Mesenchymal stem cell (in vitro differentiated cells and primary cell): ENCODE data around the gene CABCOCO1.

Experiments
- DNase-seq: peaks from one replicate; pipeline ENCODE4 v3.0.0-alpha.2; 2013
- H2AFZ ChIP-seq: one replicate; pipeline ENCODE4 v1.6.1; 2013; ENCODE audit warnings: low read depth, mild to moderate bottlenecking, control low read depth, inconsistent platforms, low read length, moderate library complexity
- H2AK5ac ChIP-seq: 2 replicates; pipeline ENCODE4 v1.6.1; 2013; ENCODE audit warnings: low read length, moderate library complexity, mild to moderate bottlenecking, inconsistent platforms; ENCODE audit not compliant: severe bottlenecking
- H2BK120ac ChIP-seq: one replicate; pipeline ENCODE4 v1.6.1; 2013; ENCODE audit warnings: low read depth, mild to moderate bottlenecking, inconsistent platforms, low read length, moderate library complexity
- H2BK12ac ChIP-seq, 2 experiments: one replicate each; pipeline ENCODE4 v1.6.1; 2013; ENCODE audit warnings: inconsistent platforms in 2 of 2, low read length in 2 of 2, mild to moderate bottlenecking in 2 of 2, moderate library complexity in 2 of 2, control low read depth in 1 of 2
- H2BK15ac ChIP-seq: one replicate; pipeline ENCODE4 v1.6.1; 2013; ENCODE audit warnings: mild to moderate bottlenecking, low read depth, inconsistent platforms; ENCODE audit not compliant: poor library complexity, severe bottlenecking
- H2BK5ac ChIP-seq: 2 replicates; pipeline ENCODE4 v1.6.1; 2013; ENCODE audit warnings: low read depth, mild to moderate bottlenecking, low read length, control low read depth, inconsistent platforms; ENCODE audit not compliant: poor library complexity, severe bottlenecking
- H3K14ac ChIP-seq, 2 experiments: one replicate each; pipeline ENCODE4 v1.6.1; 2013; ENCODE audit warnings: inconsistent platforms in 2 of 2, low read length in 2 of 2, control low read depth in 1 of 2, mild to moderate bottlenecking in 1 of 2, moderate library complexity in 1 of 2
- H3K18ac ChIP-seq, 2 experiments: one replicate each; pipeline ENCODE4 v1.6.1; 2013; ENCODE audit warnings: inconsistent platforms in 2 of 2, low read length in 2 of 2, control low read depth in 1 of 2, low read depth in 1 of 2, mild to moderate bottlenecking in 1 of 2
- H3K23ac ChIP-seq, 2 experiments: one replicate each; pipeline ENCODE4 v1.6.1; 2013; ENCODE audit warnings: inconsistent platforms in 2 of 2, low read length in 2 of 2, mild to moderate bottlenecking in 2 of 2, moderate library complexity in 2 of 2, control low read depth in 1 of 2
- H3K27ac ChIP-seq: 2 replicates; pipeline ENCODE4 v1.5.1; 2013; ENCODE audit warnings: mild to moderate bottlenecking, moderate library complexity, low read length, control low read depth, inconsistent platforms; ENCODE audit not compliant: poor library complexity, severe bottlenecking
- H3K27me3 ChIP-seq, 2 experiments: 2 replicates each; pipeline versions ENCODE4 v1.6.1 to v1.7.0; 2013; ENCODE audit warnings: low read length in 2 of 2, mild to moderate bottlenecking in 2 of 2, moderate library complexity in 2 of 2, control low read depth in 1 of 2, inconsistent platforms in 1 of 2; ENCODE audit not compliant: control insufficient read depth in 1 of 2, insufficient read depth in 1 of 2
- H3K36me3 ChIP-seq, 2 experiments: 2 replicates each; pipeline versions ENCODE4 v1.6.1 to v1.7.0; 2013; ENCODE audit warnings: low read length in 2 of 2, control low read depth in 1 of 2, inconsistent platforms in 1 of 2, low read depth in 1 of 2, mild to moderate bottlenecking in 1 of 2; ENCODE audit not compliant: insufficient read depth in 2 of 2, control insufficient read depth in 1 of 2
- H3K4ac ChIP-seq, 2 experiments: one replicate each; pipeline ENCODE4 v1.6.1; 2013; ENCODE audit warnings: inconsistent platforms in 2 of 2, low read length in 2 of 2, mild to moderate bottlenecking in 2 of 2, moderate library complexity in 2 of 2, control low read depth in 1 of 2, low read depth in 1 of 2
- H3K4me1 ChIP-seq: 2 replicates; pipeline ENCODE4 v1.6.1; 2013; ENCODE audit warnings: low read depth, low read length, control low read depth; ENCODE audit not compliant: control insufficient read depth, insufficient read depth
- H3K4me2 ChIP-seq: 2 replicates; pipeline ENCODE4 v1.6.1; 2013; ENCODE audit warnings: low read length, mild to moderate bottlenecking, inconsistent platforms; ENCODE audit not compliant: poor library complexity, severe bottlenecking
- H3K4me3 ChIP-seq, 2 experiments: 2 replicates each; pipeline versions ENCODE4 v1.5.1 to v1.7.0; 2013; ENCODE audit warnings: low read length in 2 of 2, mild to moderate bottlenecking in 2 of 2, control low read depth in 1 of 2, low read depth in 1 of 2; ENCODE audit not compliant: insufficient read depth in 1 of 2
- H3K79me1 ChIP-seq: replicated peaks from 2 replicates; pipeline ENCODE4 v1.6.1; 2013; ENCODE audit warnings: mild to moderate bottlenecking, control low read depth, low read length, inconsistent platforms; ENCODE audit not compliant: poor library complexity, severe bottlenecking
- H3K9ac ChIP-seq: 2 replicates; pipeline ENCODE4 v1.7.0; 2013; ENCODE audit warnings: mild to moderate bottlenecking, low read length, moderate library complexity
- H3K9me3 ChIP-seq: 2 replicates; pipeline ENCODE4 v1.7.0; 2013; ENCODE audit warnings: mild to moderate bottlenecking, low read length; ENCODE audit not compliant: control insufficient read depth
- H4K8ac ChIP-seq: one replicate; pipeline ENCODE4 v1.6.1; 2013; ENCODE audit warnings: inconsistent platforms, mild to moderate bottlenecking, low read length, moderate library complexity
- H4K91ac ChIP-seq: one replicate; pipeline ENCODE4 v1.6.1; 2013; ENCODE audit warnings: mild to moderate bottlenecking, low read length, inconsistent platforms
- WGBS: methylation state at CpG from one replicate; pipeline ENCODE4 v1.1.7; 2013; ENCODE audit warnings: mixed read lengths; 5-methylcytosine and 5-hydroxymethylcytosine counted together

The CABCOCO1 gene

DNA sequence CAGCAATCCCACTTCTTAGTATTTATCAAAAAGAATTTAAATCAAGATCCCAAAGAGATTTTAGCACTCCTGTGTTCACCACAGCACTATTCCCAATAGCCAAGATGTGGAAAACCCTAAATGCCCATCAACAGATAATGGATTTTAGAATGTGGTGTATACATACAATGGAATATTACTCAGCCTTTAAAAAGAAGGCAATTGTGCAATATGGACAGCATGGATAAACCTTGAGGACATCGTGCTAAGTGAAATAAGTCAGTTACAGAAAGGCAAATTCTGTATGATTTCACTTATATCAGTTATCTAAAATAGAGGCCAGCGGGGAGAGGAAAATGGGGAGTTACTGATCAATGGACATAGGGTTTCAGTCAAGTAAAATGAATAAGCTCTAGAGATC lies 66.9 kb downstream of the CABCOCO1 start:
- H3K27ac ChIP-seq = no peak overlapping the region

DNA sequence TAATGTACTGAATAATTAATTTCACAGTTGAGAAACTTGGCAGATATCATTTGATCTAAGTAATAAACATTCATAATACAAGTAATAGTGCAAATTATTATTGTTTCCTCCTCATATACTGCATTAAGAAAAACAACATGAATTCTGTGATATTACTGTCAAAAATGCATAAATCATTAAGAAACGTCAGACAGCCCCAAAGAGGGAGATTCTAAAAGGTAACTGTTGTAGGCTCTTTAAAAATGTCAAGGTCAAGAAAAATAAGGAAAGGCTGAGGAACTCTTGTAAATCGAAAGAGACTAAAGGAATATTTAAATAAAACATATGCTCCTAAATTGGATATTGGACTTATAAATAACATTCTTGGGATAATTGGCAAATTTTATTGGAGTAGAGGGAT lies 67.9 kb downstream of the CABCOCO1 start:
- no peak overlapping the region for H3K4me3 ChIP-seq
- no peak overlapping the region for H2BK5ac ChIP-seq
- no peak overlapping the region for H2BK15ac ChIP-seq
- no peak overlapping the region for H3K4me2 ChIP-seq
- H4K8ac ChIP-seq = no peak overlapping the region
- no peak overlapping the region for H2BK120ac ChIP-seq
- H3K14ac ChIP-seq = no peak overlapping the region
- 78% methylated on average over 1 of the region's 2 CpGs for WGBS
- DNase-seq = no peak
- no peak overlapping the region for H3K23ac ChIP-seq
- H4K91ac ChIP-seq = no peak overlapping the region
- no peak overlapping the region for H3K18ac ChIP-seq
- no peak overlapping the region for H2AK5ac ChIP-seq
- H3K79me1 ChIP-seq = no peaks in the 10 kb centered on the region
- no peak overlapping the region for H3K27ac ChIP-seq
- H3K9me3 ChIP-seq = no peaks in the 10 kb centered on the region
- H2BK12ac ChIP-seq = no peak overlapping the region
- no peak overlapping the region for H3K4ac ChIP-seq
- H3K27me3 ChIP-seq = no peaks in the 10 kb centered on the region
- H3K4me1 ChIP-seq = no peaks in the 10 kb centered on the region
- no peak overlapping the region for H2AFZ ChIP-seq
- H3K9ac ChIP-seq = no peak overlapping the region
- no peaks in the 10 kb centered on the region for H3K36me3 ChIP-seq

More for the DNA sequence above, 66.9 kb downstream of the CABCOCO1 start:
- Histone ChIP-seq H2BK5ac (no peak overlapping the region), H3K9me3 (no peaks in the 10 kb centered on the region), H3K4ac (no peak overlapping the region), H3K4me2 (no peak overlapping the region), H4K91ac (no peak overlapping the region), H2BK15ac (no peak overlapping the region), H3K14ac (no peak overlapping the region), H2BK120ac (no peak overlapping the region), H3K27me3 (no peaks in the 10 kb centered on the region), H3K9ac (no peak overlapping the region), H2AK5ac (no peak overlapping the region), H3K36me3 (no peaks in the 10 kb centered on the region), H3K23ac (no peak overlapping the region), H3K79me1 (no peaks in the 10 kb centered on the region), H3K4me3 (no peak overlapping the region), H3K4me1 (no peaks in the 10 kb centered on the region), H2AFZ (no peak overlapping the region), H4K8ac (no peak overlapping the region), H2BK12ac (no peak overlapping the region), H3K18ac (no peak overlapping the region)
- no peak for DNase-seq
- 100% methylated on average over 1 of the region's 2 CpGs for WGBS

DNA sequence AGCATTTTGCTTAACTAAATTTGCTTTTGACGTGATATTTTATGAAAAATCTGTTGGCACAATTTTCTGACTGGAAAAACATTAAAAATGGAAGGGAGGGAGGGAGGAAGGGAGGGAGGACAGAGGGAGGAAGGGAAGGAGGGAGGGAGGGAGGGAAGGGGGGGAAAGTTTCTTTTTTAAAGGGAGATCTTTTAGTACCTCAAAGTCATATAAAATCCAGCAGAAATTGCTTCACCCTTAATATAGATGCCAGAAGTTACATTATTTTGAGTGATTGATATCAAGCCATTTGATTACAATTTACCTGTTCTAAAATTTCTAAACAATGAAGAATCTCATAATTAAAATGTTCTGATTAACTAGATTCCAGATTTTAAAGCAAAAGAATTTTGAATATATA lies 68.9 kb downstream of the CABCOCO1 start:
- no peak overlapping the region for H2BK120ac ChIP-seq
- no peak overlapping the region for H3K4ac ChIP-seq
- H3K4me3 ChIP-seq = no peak overlapping the region
- no peak overlapping the region for H3K4me2 ChIP-seq
- no peak overlapping the region for H2AFZ ChIP-seq
- no peaks in the 10 kb centered on the region for H3K79me1 ChIP-seq
- no peak overlapping the region for H3K9ac ChIP-seq
- no peak overlapping the region for H3K18ac ChIP-seq
- no peak overlapping the region for H4K91ac ChIP-seq
- H2AK5ac ChIP-seq = no peak overlapping the region
- no peak overlapping the region for H3K27ac ChIP-seq
- no peaks in the 10 kb centered on the region for H3K27me3 ChIP-seq
- no peak for DNase-seq
- 97% methylated on average over 1 of the region's 1 CpG for WGBS
- no peak overlapping the region for H3K14ac ChIP-seq
- H3K23ac ChIP-seq = no peak overlapping the region
- H4K8ac ChIP-seq = no peak overlapping the region
- H3K36me3 ChIP-seq = no peaks in the 10 kb centered on the region
- no peaks in the 10 kb centered on the region for H3K4me1 ChIP-seq
- no peak overlapping the region for H2BK15ac ChIP-seq
- H3K9me3 ChIP-seq = no peaks in the 10 kb centered on the region
- no peak overlapping the region for H2BK12ac ChIP-seq
- no peak overlapping the region for H2BK5ac ChIP-seq

DNA sequence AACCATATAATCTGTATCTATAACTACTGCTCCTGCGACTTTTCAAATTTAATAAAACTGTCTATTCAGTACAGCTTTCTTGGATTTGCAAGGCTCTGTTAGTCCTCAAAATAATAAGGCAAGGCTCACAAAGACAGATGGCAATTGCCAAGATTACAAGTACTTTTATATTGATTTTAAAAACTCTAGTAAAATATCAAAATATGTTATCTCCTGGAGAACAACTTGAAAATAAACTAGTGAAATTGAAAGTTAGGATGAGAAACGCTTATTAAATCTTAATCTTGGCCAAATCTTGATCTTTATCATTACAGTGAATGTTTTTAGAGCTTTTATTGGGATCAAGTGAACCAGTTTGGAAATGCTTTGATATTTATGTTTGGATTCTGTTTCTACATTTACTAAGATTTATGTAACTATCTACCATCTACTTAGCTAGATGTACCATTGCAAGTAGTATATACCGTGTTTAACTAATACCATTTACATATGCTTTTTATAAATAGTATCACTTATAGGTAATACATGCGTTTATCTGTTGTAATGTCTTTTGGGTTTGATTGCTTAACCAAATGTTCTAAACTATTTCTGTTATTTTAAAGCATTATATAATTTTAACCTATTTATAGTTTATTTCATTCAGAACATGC lies 70.0 kb downstream of the CABCOCO1 start:
- H4K91ac ChIP-seq = no peak overlapping the region
- H3K79me1 ChIP-seq = no peaks in the 10 kb centered on the region
- H3K18ac ChIP-seq = no peak overlapping the region
- no peak overlapping the region for H2BK15ac ChIP-seq
- DNase-seq = no peak
- H2BK12ac ChIP-seq = no peak overlapping the region
- no peak overlapping the region for H2BK5ac ChIP-seq
- H2BK120ac ChIP-seq = no peak overlapping the region
- no peak overlapping the region for H4K8ac ChIP-seq
- H3K36me3 ChIP-seq = no peaks in the 10 kb centered on the region
- no peak overlapping the region for H2AFZ ChIP-seq
- no peaks in the 10 kb centered on the region for H3K9me3 ChIP-seq
- no peak overlapping the region for H3K4me2 ChIP-seq
- no peak overlapping the region for H3K4me3 ChIP-seq
- H3K23ac ChIP-seq = no peak overlapping the region
- H3K27me3 ChIP-seq = no peaks in the 10 kb centered on the region
- H3K4me1 ChIP-seq = no peaks in the 10 kb centered on the region
- no peak overlapping the region for H3K4ac ChIP-seq
- 100% methylated on average over 1 of the region's 4 CpGs for WGBS
- H3K9ac ChIP-seq = no peak overlapping the region
- no peak overlapping the region for H3K27ac ChIP-seq
- no peak overlapping the region for H2AK5ac ChIP-seq
- H3K14ac ChIP-seq = no peak overlapping the region
